Endothelial cell of umbilical vein (primary cell): ENCODE measurements around the gene GANC.

ENCODE experiments used
- CTCF ChIP-seq, 2 donors: IDR thresholded peaks; 1 replicate in 1 of 2; 2 replicates in 1 of 2; pipeline ENCODE4 v1.5.1; 2011; ENCODE audit warnings: low read length in 2 of 2, mild to moderate bottlenecking in 2 of 2, moderate library complexity in 2 of 2, control low read depth in 1 of 2, inconsistent platforms in 1 of 2, low read depth in 1 of 2; ENCODE audit not compliant: insufficient read depth in 1 of 2; ENCODE audit errors: extremely low read depth in 1 of 2
- EZH2 ChIP-seq: IDR thresholded peaks from 2 replicates; pipeline ENCODE4 v1.6.1; 2012; ENCODE audit warnings: borderline replicate concordance, low read depth, mild to moderate bottlenecking, moderate library complexity, low read length, inconsistent platforms; ENCODE audit not compliant: severe bottlenecking
- FOS ChIP-seq: IDR thresholded peaks from 2 replicates; pipeline ENCODE4 v1.6.1; 2011; ENCODE audit warnings: mild to moderate bottlenecking, low read length, moderate library complexity, borderline replicate concordance; ENCODE audit not compliant: insufficient read depth
- GATA2 ChIP-seq: IDR thresholded peaks from 2 replicates; pipeline ENCODE4 v1.7.0; 2011; ENCODE audit warnings: low read depth, mild to moderate bottlenecking, moderate library complexity, mixed read lengths, low read length; ENCODE audit not compliant: insufficient read length, insufficient read depth
- JUN ChIP-seq: IDR thresholded peaks from 2 replicates; pipeline ENCODE4 v1.6.1; 2011; ENCODE audit warnings: borderline replicate concordance, low read depth; ENCODE audit not compliant: insufficient read length, insufficient read depth
- MAX ChIP-seq: IDR thresholded peaks from 2 replicates; pipeline ENCODE4 v1.6.1; 2011; ENCODE audit not compliant: insufficient read depth, insufficient read length
- POLR2A ChIP-seq: IDR thresholded peaks from 2 replicates; pipeline ENCODE4 v1.6.1; 2012; ENCODE audit warnings: low read depth, mild to moderate bottlenecking, control low read depth, low read length
- POLR2AphosphoS5 ChIP-seq: IDR thresholded peaks from 2 replicates; pipeline ENCODE4 v1.6.1; 2012; ENCODE audit warnings: low read depth, mild to moderate bottlenecking, control low read depth, low read length, moderate library complexity; ENCODE audit not compliant: insufficient read depth

- TF ChIP-seq CTCF (IDR thresholded peaks at IDR 0.05; ENCODE audit: extremely low read depth in 1 of 2, insufficient read depth in 1 of 2, low read depth in 1 of 2, low read length in 2 of 2) (no peak), POLR2AphosphoS5 (no peak), GATA2 (no peak), FOS (no peak), MAX (no peak), EZH2 (no peak), JUN (no peak), POLR2A (no peak)
These were observed 14.9 kb downstream of the GANC start for GRCh38 chr15:42287931-42288330.
